Brain pericyte (primary cell): ENCODE data around the gene NODAL.
"Not testable (repeated sequence)": the region's sequence is repeated elsewhere in the genome, so short reads cannot be mapped to it uniquely, and the experiment has no call there.

ENCODE experiments used
- DNase-seq: peaks from one replicate; pipeline ENCODE4 v3.0.0-alpha.2; 2012; ENCODE audit warnings: low read depth, low spot score

NODAL gene

DNA sequence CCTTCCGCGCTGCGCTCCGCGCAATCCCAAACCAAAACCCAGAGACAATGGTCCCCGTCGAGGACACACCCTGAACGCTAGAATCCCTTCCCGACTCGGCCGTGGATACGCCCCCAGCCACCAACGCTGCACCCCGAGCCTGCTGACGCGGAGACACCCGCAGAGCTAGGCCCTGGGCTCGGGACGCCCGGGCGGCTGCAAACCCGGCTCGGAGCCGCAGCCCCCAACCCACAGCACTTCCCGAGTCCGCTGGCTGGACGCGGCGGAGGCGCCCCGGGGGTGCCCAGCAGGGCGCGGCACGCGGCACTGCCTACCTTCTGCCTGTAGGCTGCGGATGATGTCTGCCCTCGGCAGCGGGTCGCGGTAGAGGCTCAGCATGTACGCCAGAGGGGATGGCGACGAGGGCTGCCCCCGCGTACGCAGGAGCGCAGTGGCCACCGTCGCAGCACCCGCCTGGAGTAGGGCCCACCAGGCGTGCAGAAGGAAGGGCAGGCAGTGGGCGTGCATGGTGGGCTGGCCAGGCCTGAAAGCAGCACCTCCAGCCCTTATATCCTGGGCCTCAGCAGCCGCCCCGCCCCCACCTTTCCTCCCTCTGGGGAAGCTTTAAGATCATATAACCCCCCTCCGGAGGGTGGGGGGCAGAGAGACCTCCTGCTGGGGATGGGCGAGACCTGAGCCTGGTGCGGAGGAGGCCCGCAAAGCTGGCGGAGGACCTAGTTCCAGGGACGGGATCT, at the start of gene NODAL:
TSS of gene NODAL (minus strand) at position 521 of the 734 bp plus-strand sequence. CDS start at position 507, 14 bp downstream.
- DNase-seq = no peak

DNA sequence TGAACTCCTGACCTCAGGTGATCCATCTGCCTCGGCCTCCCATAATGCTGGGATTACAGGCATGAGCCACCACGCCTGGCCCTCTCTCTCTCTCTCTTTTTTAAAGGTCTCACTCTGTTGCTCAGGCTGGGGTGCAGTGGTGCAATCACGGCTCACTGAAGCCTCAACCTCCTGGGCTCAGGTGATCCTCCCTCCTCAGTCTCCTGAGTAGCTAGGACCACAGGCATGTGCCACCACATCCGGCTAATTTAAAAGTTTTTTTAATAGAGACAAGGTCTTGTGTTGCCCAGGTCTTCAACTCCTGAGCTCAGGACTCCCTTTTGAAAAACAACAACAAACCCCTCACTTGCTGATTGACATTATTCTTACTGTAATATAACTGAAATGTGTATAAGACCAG, 48.7 kb upstream of the NODAL start:
- no peak for DNase-seq

DNA sequence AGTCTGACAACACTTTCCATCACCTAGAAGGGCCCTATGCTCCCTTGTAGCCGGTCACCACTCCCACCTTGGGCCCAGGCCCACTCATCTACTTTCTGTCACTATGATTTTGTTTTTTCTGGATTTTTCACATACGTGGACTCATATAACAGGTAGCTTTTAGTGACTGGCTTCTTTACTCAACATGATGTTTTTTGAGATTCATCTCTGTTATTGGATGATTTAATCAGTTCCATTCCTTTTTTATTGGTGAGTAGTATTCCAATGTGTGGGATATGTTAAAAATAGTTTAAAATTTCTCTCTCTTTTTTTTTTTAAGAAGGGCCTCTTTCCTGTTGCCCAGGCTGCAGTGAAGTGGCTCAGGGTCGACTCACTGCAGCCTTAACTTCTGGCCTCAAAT, 46.3 kb upstream of the NODAL start:
- DNase-seq = no peak

DNA sequence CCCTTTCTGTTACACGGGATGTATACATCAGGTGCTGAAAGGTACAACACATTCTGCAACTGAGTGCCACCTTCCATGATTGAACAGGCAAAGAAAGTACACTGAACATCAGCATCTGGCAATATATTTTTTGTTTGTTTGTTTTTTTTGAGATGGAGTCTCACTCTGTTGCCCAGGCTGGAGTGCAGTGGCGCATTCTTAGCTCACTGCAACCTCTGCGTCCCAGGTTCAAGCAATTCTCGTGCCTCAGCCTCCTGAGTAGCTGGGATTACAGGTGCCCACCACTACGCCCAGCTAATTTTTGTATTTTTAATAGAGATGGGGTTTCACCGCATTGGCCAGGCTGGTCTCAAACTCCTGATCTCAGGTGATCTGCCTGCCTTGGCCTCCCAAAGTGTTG, 42.4 kb upstream of the NODAL start:
- DNase-seq = not testable (repeated sequence)

DNA sequence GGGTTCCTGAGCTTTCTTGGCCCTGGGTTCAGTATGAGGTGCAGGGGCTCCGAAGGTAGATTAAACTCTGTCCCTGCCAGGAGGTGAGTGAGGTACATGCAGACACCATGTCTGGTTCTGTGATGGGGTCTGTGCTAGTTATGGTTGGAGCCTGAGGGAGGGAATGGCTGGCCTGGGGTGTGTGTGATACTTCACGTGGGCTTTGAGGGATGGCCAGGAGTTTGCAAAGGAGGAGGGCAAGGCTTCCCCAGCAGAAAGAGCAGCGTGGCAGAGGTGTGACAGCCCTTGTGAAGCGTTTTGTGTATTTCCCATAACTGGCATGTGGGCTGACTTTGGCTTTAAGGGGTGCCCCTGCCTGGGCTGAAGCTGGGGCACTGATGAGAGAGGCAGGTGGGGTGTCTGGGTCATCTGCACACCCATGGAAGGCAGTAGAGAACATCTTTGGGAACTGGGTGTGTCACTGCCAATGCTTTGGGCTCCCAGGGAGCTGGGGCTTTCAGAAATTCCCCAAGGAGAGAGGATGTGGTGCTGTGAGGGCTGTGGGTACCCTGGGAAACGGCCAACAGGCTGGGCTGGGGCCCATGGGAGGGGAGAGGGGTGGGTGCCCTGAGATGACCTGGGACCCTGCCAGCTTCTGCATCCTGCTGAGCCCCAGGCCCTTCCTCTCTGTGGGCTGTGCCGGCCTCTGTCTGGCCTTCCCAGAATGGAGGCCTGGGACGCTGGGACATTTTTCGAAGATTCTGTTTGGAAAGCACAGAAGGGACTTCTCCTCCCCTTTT, 41.7 kb upstream of the NODAL start:
- no peak for DNase-seq

DNA sequence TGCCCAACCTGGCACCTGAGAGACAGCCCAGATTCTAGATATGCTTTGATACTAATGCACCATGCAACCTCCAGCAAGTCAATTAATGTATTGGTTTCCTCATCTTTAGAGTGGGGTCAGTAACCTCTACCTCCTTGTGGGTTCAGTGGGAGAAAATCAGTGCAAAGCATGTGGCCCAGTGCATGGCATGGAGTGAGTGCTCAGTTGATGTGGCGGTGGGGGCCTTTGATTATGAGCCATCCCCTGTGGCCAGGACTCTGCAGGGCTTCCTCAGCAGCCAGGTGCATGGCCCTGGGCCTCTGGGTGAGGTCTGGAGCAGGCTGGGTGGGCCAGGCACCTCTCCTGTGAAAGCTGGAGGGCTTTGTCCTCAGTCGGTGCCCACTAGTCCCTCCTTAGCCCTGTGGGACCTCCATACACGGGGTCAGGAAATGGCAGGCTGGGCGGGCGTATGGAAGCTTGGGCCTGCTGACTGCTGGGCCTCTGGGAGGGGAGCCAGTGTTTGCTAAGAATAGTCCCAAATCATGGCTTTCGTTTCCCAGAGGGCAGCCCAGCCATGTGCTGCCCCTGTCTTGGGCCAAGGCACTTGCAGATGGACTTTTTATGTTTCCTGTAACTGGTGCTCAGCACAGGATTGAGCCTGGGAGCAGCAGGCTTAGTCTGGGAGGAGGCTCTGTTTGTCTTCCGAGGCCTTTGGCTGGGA, 40.5 kb upstream of the NODAL start:
- no peak for DNase-seq

DNA sequence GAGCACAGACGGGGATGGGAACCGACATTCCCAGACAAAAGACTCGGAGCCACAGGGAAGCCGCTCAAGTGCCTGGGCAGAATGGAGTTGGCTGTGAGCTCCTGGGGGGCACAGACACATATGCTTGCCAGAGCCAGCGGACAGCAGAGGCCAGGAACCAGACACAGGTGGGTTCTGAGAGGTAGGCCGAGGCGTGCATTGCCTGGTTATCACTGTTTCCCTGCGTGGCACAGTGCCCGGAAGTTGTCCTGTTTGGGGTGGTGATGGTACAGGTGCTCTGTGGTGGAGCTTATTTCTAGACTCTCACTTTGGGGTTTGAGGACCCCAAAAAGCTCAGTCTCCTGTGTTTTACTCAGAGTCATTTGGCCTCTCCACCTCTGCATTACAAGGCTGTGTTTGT, 39.6 kb upstream of the NODAL start:
- DNase-seq = no peak

DNA sequence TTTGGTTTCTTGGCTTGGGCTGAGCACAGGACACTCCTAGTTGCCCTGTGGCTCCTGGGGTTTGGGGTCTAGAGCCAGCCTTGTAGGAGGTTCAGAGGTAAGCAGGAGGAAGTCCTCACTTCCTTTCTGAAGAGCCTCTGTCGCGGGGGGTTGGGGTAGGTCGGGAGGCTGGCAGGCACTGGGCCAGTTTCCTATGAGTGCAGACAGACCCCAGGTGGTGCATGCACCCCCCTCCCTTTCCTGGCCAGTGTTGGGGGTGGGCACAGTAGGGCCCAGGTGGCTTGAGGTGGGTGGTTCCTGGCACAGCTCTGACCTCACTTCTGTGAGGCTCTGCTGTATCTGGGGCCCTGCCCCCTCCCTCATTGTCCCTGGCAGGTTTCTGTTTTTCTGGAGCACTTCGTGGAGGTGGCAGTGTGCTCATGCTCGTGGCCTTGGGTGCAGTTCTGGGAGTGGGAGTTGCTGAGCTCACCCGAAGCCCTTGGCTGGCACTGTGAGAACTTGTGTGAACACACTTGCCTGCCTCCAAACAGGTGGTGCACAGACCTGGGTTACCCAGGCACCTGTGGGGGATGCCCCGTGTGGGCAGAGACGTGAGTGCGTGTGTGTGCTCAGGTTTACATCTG, 38.9 kb upstream of the NODAL start:
- no peak for DNase-seq

DNA sequence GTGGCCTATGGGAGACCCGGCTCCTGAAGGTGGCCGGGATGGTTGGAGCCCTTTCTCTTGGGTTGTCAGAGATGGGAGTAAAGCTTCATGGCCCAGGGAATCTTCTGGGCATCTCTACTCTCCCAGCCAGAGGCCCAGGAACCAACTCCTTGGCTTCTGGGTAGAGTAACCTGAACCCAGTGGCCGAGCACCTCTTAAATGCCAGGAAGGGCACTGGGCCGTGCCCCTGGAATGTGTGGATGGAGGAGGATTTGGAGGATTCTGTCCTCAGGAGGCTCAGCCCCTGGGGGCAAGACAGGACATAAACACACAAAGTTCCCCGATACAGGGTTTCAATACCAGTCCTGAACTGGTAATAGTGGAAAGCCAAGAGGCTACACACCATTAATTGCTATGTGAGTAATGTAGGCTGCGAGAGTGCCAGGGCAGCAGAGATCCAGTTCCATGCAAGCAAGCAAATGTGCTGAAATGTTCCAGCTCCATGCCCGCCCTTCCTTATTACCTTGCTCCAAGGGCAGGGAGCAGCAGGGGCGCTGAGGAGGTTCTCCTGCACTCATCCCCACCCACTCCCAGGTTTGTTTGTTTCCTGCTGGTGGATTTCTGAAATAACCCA, 38.3 kb upstream of the NODAL start:
- no peak for DNase-seq

DNA sequence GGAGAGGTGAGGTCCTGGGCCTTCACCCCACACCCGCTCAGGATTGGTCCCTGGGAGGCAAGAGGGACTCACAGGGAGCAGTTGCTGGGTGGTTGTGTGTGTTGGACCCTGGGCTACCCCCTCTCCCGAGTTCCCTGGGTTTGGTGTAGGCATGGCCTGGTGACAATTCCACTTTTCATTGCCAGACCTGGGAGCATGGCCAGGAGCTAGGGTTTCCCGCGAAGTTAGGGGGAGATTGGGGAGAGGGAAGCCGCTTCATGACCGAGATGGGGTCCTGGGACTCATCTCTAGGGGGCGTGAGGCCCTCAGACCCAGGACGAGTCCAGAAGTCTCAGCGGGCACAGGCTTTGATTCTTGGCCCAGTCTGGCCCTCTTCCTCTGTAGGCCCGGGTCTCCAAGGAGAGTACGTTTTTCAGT, 37.7 kb upstream of the NODAL start:
- no peak for DNase-seq

DNA sequence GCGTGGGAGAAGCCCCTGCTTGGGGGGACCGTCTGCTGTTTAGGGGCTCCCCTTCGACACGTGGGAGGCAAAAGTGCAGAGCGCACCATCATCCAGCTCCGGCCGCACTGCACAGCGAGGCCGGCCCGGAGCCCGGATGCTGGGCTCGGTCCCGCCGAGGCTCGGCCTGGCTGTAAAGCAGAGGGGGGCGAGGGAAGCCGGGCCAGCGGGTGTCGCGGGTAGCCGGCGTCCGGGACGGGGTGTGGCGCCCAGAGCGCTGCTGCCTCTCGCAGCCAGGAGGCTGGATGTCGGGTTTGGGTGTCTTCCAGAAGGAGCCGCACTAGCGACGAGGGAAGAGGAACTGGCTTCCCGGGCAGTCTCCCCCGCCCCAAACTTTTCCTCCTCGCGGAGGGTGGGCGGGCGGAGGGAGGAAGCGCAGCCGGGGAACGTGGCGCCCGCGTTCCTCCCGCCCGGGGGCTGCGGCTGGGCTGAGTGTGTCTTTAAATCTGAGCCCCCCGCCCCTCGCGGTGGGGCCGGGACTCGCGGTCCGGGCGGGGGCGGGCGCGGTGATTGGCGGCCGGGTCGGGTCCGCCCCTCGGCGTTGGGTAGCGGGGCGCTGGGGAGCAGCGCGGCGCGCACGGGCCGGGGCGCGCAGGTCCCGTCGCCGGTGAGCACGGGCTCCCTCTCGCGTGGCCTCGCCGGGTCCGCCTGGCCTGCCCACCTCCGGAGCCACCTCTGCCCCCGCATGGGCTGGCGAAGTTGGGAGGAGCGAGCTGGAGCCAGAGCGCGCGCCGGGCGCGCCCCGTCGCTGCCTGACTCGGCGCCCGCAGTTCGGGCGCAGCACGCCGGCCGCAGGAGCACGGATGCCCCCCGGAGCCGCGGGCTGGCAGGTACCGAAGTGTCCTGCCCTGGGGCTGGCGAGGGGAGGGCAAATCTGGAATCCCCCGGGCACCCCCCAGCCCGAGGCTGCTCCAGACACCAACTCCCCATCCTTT, 37.0 kb upstream of the NODAL start, which contains the start of gene PALD1:
TSS of gene PALD1 (plus strand) at position 577 of the 974 bp plus-strand sequence. CDS start 47,185 bp downstream, outside the sequence.
- DNase-seq = no peak

DNA sequence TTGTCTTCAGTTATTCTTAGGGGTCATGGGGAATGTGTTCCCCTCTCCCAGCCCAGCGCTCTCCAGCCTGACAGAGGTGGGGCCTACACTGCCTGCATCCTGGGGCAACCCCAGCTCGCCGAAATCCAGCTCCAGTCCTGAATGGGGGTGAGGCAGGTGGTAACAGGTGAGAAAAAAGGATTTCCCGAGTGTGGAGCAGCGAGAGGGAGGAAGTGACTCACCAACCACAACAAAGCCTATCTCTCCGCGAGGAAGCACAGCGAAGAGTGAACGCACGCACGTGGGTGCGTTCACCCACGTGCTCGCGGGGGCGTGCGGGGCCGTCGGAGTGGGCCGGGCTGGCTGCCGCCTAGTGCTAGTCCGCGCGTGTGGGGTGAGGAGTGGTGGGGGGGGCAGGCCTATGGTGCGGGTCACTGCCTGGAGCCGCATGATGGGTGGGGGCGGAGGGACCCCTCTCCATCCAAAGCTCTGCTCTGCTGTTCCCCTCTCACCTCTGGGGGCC, 36.2 kb upstream of the NODAL start:
- DNase-seq = no peak

DNA sequence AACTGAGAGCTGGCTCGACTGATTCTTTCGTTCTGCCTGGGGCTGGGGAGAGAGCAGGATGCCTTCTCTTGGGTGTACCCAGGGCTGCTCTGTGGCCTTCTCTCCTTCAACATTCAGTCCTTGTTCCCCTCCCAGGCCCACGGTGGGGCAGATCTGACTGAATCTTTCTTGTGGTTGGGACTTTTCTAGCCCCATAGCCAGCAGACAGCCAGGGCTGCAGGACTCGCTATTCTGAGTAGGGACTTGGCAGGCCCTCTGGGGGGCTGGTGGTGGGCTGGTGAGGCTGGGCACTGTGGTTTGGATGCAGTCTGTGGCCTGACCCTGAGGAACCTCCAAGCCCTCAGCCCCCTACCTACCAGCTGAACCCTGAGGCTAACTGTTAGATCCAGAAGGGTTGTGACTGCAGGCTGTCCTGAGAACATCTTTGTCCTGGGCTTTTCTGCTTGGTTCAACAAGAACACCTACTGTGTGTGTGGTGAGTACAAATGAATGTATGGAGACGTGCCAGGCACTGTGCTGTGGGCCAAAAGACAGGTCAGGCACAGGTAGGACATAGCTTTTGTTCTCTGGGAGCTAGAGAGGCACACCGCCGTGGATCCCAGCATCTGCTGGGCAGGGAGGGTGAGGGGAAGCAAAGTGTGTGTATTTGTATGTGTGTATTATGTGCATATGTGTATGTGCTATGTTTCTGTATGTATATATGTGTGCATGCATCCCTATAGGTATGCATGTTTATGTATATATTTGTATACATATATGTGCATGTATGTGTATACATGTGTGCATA, 35.0 kb upstream of the NODAL start:
- no peak for DNase-seq

DNA sequence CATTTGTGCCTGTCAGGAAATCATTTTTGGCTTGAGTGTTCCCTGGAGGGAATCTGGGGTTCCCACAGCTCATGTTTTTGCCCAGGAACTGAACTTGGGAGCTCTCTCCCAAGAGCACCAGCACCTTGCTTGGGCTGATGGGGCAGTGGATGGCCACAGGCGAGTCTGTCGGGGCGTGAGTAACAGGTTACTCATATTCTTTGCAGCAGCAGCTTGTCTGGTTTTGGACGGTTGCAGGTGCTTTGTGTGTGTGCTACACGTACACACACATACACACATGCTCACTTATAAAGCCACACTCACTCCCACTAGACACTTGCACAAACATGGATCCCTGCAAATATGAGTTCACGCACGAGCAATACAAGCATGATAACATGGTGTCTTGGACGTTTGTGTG, 34.2 kb upstream of the NODAL start:
- DNase-seq = no peak

DNA sequence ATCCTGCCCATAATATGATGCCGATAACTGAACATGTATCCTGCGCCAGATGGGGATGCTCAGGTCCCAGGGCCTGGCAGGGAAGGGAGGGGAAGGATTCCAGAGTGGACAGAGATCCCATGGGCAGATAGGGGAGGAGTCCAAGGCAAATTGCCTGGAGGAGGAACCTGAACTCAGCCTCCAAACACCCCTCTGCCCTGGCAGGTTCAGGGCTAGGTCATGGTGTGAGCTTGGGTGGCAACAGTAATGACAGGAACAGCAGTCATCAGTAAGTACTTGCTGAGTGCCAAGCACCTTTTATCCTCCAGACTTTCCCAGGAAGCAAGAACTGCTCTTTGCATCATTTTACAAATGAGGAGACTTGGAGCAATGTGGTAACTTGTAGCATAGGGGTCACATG, 33.3 kb upstream of the NODAL start:
- no peak for DNase-seq

DNA sequence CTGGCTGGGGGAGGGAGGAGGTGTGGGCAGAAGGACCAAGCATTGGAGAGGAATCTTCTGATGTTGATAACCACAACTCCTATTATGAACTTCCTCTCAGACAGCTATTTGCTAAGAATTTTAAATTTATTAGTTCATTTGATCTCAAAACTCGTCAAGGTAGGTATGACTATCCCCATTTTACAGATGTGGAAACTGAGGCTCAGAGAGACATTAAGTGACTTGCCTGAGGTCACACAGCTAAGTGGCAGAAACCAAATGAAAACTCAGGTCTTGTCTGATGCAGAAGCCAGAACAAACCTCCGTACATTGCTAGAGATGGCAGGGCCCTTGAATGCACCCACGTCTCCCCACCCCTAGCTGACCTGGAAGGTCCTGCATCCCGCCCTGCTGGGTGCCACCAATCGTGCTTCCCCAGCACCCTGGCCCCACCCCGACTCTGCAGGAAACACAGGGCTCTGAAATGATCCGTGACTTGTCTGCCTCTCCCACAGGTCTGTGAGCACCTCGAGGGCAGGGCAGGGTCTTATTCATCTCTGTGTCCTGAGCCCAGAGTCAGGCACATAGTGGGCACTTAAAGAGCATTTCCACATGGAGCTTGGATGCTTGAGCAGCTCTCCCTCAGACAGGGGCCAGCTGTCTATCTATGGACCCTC, 31.4 kb upstream of the NODAL start:
- DNase-seq = no peak

DNA sequence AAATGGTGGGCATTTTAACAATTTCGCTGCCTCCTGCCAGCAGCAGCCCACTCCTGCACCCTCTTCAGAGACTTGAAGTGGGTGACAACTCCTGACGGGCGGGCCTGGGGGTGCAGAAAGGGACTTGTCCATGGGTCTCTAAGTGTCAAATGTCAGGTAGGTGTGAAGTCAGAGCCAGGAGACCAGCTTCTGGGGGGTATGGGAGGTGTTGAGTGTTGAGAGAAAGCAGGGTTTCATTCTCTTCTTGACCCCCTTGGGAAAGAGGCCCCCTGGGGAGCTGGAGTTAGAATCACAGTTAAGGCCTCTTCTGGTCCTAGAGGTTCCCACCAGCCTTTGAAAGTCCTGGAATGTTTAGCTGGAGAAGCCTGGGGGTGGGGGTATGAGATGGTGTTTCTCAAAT, 25.5 kb upstream of the NODAL start:
- DNase-seq = no peak

DNA sequence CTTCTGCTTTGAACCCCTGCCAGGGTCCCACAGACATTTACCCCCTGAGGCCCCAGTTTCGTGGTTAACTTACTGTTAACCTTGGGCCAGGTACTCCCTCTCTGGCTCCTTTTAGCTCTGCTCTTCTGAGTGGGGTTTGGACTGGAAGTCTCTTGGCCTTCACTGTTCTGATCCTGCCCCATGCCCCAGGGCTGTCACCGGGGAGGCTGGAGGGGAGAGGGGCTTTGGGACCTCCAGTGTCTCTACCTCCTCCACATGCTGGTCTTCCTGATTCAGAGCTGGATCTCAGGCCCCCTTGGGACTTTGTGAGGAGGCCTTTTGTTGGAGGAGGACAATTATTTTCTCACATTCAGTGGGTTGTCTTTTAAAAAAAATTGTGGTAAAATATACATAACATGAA, 24.4 kb upstream of the NODAL start:
- DNase-seq = no peak

DNA sequence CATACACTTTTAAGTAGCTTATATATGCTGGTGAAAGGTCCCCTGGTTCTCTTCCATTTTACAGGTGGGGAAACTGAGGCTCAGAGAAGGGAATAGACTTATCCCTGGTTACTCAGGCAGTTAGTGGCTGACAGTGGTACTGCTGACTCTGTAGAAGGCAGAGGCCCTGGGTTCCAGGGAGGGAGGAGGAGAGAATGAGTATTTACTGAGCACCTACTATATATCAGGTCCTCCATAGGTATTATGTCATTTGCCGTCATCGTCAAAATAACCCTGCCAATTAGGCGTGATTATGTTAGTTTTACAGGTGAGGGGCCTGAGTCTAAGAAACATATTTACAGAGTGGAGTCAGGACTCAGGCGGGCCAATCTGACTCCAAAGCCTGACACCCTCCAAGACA, 23.8 kb upstream of the NODAL start:
- no peak for DNase-seq
